IPS-15b (cell line): Measurements from ENCODE around the gene KIF21B.
A peak's percentile ranks its signal among the peaks of the same experiment; 100 is the strongest.

ENCODE experiments used
- H3K27me3 ChIP-seq: one replicate; pipeline ENCODE4 v1.6.1; 2013; ENCODE audit warnings: low read length; ENCODE audit not compliant: control insufficient read depth, insufficient read depth
- H3K36me3 ChIP-seq: one replicate; pipeline ENCODE4 v1.6.1; 2013; ENCODE audit warnings: low read length; ENCODE audit not compliant: control insufficient read depth, insufficient read depth
- H3K4me1 ChIP-seq: one replicate; pipeline ENCODE4 v1.6.1; 2013; ENCODE audit warnings: mild to moderate bottlenecking, low read length; ENCODE audit not compliant: control insufficient read depth, insufficient read depth
- H3K4me3 ChIP-seq: one replicate; pipeline ENCODE4 v1.5.1; 2013; ENCODE audit warnings: low read depth, low read length
- H3K9ac ChIP-seq: one replicate; pipeline ENCODE4 v1.6.1; 2013; ENCODE audit warnings: low read depth, mild to moderate bottlenecking, low read length
- H3K9me3 ChIP-seq: one replicate; pipeline ENCODE4 v1.6.1; 2013; ENCODE audit warnings: mild to moderate bottlenecking, low read length; ENCODE audit not compliant: control insufficient read depth, insufficient read depth

KIF21B gene

DNA sequence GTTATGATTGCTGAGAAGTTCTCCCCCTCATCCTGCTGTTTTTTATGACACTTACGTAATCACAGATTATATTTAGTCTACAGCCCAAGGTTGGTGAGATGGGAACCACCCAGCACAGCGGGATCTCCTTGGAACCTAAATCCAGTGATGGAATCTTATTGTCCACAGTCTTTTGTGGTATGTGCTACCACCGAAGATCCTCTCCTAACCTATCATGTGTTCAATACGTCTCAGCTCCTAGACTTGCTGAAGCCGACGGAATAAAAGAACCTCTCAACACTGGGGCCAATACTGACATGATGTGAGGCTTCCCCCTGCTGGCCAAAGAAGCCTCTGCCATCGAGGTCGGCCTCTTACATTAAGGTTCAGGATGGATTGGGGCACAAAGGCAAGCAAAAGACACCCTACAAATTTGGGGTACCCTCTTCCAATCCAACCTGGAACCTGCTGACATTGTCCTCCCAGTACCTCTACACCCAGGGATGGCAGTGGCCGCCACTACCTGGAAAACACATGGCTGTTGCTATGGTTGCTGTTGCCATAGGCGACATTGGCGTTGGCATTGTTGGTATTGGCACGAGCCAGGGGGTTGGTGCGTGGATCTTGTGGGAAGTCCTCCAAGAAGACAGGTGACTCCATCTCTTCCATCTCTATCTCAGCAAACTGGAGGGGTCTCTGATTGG lies 19.4 kb upstream of the KIF21B start:
- Histone ChIP-seq H3K36me3 (no peaks in the 10 kb centered on the region), H3K4me1 (no peaks in the 10 kb centered on the region)

DNA sequence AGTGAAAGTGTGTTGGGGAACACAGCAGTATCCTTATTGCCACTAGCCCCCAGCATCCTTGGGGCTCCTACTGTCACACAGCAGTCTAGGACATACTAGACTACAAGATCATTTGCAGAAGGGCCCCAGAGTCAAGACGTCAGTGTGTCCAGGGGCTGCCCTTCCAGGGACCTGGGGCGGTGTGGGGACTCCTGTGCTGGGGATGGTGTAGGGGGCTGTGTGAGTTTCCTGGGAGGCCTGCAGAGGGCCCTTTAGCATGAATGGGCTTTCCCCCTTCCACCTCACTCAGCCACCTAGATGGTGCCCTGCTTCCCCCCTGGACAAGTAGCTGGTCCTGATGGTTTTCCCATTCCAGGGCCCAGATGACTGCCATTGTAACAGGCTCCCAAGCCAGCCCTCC lies 17.5 kb upstream of the KIF21B start:
- Histone ChIP-seq H3K4me3 (no peak overlapping the region), H3K36me3 (no peaks in the 10 kb centered on the region), H3K9ac (no peak overlapping the region), H3K4me1 (no peaks in the 10 kb centered on the region), H3K9me3 (no peaks in the 10 kb centered on the region), H3K27me3 (no peaks in the 10 kb centered on the region)

More for the DNA sequence above, 19.4 kb upstream of the KIF21B start:
- Histone ChIP-seq H3K27me3 (no peaks in the 10 kb centered on the region), H3K9ac (no peak overlapping the region), H3K9me3 (no peaks in the 10 kb centered on the region), H3K4me3 (no peak overlapping the region)

DNA sequence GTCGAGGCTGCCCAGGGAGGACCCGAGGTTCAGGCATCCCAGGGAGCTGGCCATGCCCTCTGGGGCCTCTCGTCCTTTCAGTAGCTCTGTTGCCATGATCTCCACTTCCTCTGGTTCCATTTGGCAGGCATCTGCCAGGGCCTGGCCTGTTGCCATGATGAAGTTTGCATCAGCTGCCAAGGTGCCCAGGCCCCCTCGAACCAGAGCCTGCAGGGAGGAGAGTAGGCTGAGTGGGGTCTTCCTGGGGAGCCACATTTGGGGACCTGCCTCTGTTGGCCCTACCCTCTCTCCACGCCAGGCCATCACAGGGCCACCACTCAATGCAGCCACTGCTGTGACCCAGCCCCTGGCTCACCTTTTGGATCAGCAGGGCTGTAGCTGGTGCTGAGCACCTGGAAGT lies 16.4 kb upstream of the KIF21B start:
- Histone ChIP-seq H3K9ac (no peak overlapping the region), H3K36me3 (no peaks in the 10 kb centered on the region), H3K27me3 (no peaks in the 10 kb centered on the region)

DNA sequence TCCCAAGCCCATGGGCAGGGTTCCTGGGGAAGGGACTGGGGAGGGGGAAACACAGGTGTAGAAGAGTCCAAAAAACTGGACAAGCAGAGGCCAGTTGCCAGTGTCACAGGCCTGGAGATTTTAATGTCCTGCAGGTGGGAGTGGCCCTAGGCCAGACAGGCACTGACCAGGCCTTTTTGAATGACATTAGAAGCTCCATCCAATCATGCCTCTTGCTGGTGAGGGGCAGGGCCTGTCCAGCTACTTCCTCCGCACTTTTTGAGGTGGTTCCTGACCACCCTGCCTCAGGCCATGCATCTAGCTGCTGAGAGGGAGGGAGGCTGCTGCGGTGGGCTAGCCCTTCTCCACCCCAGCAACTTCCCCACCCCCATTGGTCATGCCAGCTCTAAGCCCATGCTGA lies 15.9 kb upstream of the KIF21B start:
- no peaks in the 10 kb centered on the region for H3K36me3 ChIP-seq
- no peak overlapping the region for H3K4me3 ChIP-seq
- no peaks in the 10 kb centered on the region for H3K9me3 ChIP-seq
- H3K27me3 ChIP-seq, result no peaks in the 10 kb centered on the region
- no peaks in the 10 kb centered on the region for H3K4me1 ChIP-seq
- H3K9ac ChIP-seq, result no peak overlapping the region

More for the DNA sequence above, 16.4 kb upstream of the KIF21B start:
- H3K4me1 ChIP-seq, result no peaks in the 10 kb centered on the region
- no peaks in the 10 kb centered on the region for H3K9me3 ChIP-seq
- no peak overlapping the region for H3K4me3 ChIP-seq

DNA sequence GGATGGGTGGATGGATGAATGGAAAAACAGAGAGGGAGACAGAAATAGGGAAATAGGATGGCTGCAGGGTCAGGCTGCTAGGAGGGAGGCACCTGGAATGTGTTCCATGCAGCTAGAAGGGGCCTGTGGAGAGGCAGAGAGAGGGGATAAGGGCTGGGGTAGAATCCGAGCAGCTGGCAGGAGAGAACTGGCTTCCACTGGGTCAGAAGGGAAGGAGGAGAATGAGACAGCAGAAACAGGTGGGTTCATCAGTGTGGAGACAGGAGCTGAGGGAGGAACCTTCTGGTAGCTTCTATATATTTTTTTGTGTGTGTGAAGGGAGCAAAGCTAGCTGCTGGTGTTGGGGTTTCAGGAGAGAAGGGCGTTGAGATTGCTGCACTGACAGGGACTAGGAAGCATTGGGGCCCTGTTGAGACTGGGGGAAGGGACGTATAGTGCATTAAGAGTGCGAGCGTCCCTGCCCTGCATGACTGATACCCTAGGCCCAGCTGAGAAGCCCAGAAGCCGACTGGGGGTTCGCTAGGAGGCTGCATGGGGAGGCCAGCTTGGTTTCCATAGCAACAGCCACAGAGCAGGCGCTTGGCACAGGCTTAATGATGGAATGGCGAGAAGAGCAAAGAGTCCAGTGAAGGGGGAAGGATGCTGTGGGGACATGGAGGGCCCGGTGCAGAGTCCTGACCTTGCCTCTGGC lies 14.8 kb upstream of the KIF21B start:
- H3K36me3 ChIP-seq, result no peaks in the 10 kb centered on the region
- H3K4me3 ChIP-seq, result no peak overlapping the region
- no peaks in the 10 kb centered on the region for H3K4me1 ChIP-seq
- no peaks in the 10 kb centered on the region for H3K9me3 ChIP-seq
- no peak overlapping the region for H3K9ac ChIP-seq
- H3K27me3 ChIP-seq, result no peaks in the 10 kb centered on the region

DNA sequence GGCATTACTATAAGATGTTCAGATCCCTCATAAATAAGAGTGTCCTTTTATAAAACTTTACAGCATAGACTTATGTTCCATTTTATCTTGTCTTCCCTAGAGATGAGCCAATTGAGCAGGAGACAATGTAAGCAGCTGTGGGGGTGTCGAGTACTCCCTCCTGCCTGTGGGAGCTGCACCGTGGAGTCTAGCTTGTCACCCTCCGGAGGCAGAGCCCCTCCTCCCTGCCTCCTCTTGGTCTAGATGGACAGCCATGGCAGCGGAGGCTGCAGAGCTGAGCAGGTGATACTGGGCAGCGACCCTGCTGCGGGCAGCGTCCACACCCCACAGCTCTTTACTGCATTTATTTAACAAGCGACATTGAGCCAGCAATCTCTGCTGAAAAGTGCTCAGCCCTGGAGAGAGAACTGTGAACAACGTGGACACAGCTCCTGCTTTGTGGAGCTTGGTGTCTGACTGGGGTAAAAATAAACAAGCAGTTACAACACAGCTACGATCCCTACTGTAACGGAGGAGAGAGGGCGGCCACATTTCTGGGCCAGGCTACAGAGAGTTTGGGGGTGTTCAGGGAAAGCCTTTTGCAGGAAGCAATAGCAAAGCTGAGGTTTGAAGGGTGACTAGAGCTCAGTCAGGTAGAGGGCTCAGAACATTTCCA lies 12.8 kb upstream of the KIF21B start:
- Histone ChIP-seq H3K36me3 (no peaks in the 10 kb centered on the region), H3K4me3 (no peak overlapping the region), H3K9ac (peak overlapping the region; percentile 24), H3K9me3 (no peaks in the 10 kb centered on the region), H3K4me1 (no peaks in the 10 kb centered on the region), H3K27me3 (no peaks in the 10 kb centered on the region)

DNA sequence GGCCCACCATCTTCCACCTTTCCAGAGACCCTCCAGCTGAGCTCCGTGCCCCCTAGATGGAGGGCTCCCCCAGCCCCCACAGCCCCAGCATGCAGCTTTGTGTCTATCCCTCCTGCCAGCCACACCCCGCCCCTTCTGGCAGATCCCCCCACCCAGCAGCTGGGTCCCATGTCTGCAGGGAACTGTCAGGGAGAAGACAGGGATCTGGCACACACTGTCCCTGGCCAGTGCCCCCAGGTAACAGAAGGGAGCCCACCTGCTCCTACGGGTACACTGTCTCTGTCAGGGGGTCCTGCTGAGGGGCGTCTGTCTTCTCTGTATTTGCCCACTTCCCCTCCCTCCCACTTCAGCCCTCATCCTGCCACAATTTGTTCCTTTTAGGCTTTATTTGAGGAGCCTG lies 11.2 kb upstream of the KIF21B start:
- Histone ChIP-seq H3K9ac (no peak overlapping the region), H3K27me3 (no peaks in the 10 kb centered on the region), H3K36me3 (no peaks in the 10 kb centered on the region), H3K4me1 (no peaks in the 10 kb centered on the region), H3K9me3 (no peaks in the 10 kb centered on the region), H3K4me3 (no peak overlapping the region)

DNA sequence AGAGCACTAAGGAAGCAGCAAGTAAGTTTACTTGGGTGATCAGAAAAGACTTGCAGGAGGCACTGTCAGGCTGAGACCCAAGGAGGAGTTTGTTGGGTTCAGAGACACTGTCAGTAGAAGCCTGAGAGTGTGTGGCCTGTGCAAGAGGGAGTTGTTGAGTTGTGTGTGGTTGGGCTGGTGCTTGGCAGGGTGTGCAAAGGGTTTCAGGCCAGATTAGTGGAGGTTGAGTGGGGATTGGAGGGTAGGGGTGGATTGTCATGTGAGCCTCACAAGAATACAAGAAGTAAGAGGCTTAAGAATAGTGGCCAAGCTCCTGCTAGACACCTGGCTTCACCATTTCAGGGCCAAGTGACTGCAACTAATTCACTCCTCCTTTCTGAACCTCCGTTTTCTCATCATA lies 8.9 kb upstream of the KIF21B start:
- peaks cover 6% of the 10 kb centered on the region for H3K36me3 ChIP-seq
- H3K9ac ChIP-seq, result no peak overlapping the region
- no peaks in the 10 kb centered on the region for H3K9me3 ChIP-seq
- H3K4me1 ChIP-seq, result no peaks in the 10 kb centered on the region
- H3K4me3 ChIP-seq, result no peak overlapping the region
- no peaks in the 10 kb centered on the region for H3K27me3 ChIP-seq

DNA sequence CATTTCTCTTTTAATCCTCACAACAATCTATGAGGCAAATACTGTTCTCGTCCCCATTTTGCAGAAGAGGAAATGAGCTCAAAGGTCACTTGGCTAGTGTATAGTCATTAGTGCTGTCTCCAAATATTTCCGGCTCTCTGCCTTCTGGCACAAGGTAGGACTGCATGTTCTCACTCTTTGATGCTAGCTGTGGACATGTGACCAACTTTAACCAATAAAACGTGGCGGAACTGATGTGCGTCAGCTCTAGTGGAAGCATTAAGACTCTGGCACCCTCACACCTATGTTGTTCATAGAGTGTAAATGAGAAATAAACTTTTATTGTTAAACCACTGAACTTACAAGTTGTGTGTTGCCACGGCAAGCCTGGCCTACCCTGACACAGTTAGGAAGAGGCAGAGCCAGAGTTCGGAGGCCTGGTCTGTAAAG lies 5.0 kb upstream of the KIF21B start:
- Histone ChIP-seq H3K27me3 (no peaks in the 10 kb centered on the region), H3K4me1 (peaks cover 24% of the 10 kb centered on the region), H3K9ac (no peak overlapping the region), H3K36me3 (peaks cover 10% of the 10 kb centered on the region), H3K4me3 (no peak overlapping the region), H3K9me3 (no peaks in the 10 kb centered on the region)

DNA sequence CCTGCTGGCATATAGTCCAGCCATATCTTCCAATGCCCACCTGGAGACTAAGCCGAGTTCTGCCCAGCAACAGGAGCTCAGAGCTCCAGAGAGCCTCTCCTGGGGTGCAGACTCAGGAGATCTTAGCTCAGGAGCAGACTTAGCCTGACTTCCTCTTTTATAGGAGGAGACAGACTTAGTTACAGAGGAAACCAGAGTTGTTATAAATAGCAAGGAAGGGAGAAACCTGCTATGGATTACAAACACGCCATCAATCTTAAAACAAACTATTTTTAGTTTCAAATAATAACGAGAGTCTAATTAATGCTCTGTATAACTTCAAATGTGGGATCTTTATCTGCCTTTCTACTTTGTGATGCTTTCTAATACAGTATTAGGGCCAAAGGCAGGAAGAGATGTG lies 3.3 kb upstream of the KIF21B start:
- Histone ChIP-seq H3K27me3 (peaks cover 8% of the 10 kb centered on the region), H3K36me3 (peaks cover 10% of the 10 kb centered on the region), H3K9me3 (no peaks in the 10 kb centered on the region), H3K4me3 (no peak overlapping the region), H3K4me1 (peaks cover 34% of the 10 kb centered on the region), H3K9ac (no peak overlapping the region)

DNA sequence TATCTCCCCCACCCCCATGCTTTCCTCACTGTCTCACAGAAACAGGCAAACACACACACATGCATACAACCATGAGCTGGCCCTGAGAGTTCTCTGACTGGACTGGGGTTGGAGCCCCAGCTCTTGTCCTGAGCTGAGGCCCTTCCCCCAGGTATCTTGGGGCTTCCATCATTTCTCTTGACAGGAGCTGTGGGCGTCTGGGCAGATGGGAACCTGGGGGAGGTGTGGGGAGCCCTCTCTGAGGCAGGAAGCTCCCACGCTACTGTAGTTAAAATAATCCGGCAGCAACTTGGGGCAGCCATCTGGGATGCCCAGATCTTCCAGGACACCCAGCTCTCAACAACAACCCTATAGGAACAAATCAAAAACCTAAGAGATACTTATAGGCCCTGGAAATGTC lies 2.7 kb upstream of the KIF21B start:
- Histone ChIP-seq H3K9ac (no peak overlapping the region), H3K4me3 (no peak overlapping the region), H3K36me3 (peaks cover 10% of the 10 kb centered on the region), H3K9me3 (no peaks in the 10 kb centered on the region), H3K27me3 (peaks cover 8% of the 10 kb centered on the region), H3K4me1 (peaks cover 39% of the 10 kb centered on the region)

DNA sequence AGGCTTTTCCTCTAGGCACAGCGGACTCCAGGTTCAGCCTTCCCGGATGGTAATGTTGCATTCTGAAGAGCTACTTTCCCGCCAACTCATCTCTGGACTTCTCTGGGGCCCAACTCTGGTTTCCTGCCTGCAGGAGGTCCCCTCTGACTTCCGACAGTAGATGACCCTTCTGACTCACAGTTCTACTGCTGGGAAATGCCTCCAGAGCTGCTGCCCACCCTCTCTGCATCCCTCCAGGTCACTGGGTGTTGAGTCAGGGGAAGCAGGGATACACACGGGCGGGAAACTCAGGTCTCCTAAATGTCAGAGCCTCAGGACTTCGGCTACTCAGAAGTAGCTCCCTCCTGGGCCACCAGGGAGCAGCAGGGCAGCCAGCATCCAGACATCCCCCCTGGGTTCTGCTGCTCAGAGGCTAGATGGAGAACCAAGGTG lies 2.1 kb upstream of the KIF21B start:
- Histone ChIP-seq H3K27me3 (peaks cover 8% of the 10 kb centered on the region), H3K36me3 (peaks cover 10% of the 10 kb centered on the region), H3K9me3 (no peaks in the 10 kb centered on the region), H3K9ac (no peak overlapping the region), H3K4me1 (peaks cover 43% of the 10 kb centered on the region), H3K4me3 (no peak overlapping the region)
